HepG2 (cell line): ENCODE data around the gene ANKRD52. TPM values are rescaled to one million over a fixed set of nuclear protein-coding genes. Genes with fewer than 3 reads are reported as not detected.
A peak's percentile ranks its signal among the peaks of the same experiment; 100 is the strongest.

Experiments used
- BORCS8-MEF2B ChIP-seq: sonication (generic); formaldehyde crosslinking; IDR thresholded peaks from 2 replicates; pipeline ENCODE4 v1.8.0; 2022; ENCODE audit warnings: mild to moderate bottlenecking, missing genetic modification reagents
- DR1 ChIP-seq: sonication (generic); formaldehyde crosslinking; IDR thresholded peaks from 2 replicates; pipeline ENCODE4 v1.8.0; 2021; ENCODE audit warnings: mild to moderate bottlenecking, missing genetic modification reagents, inconsistent platforms
- ESRRA ChIP-seq: sonication (generic); formaldehyde crosslinking; IDR thresholded peaks from 2 replicates; pipeline ENCODE4 v1.5.1; 2020; ENCODE audit warnings: mild to moderate bottlenecking, low read depth, missing genetic modification reagents
- HNRNPH1 ChIP-seq: fragments of 200-400 bp; formaldehyde crosslinking; optimal IDR thresholded peaks from 2 replicates; pipeline ENCODE3; 2017; ENCODE audit warnings: mild to moderate bottlenecking, low read depth, low read length
- KMT2B ChIP-seq: IDR thresholded peaks from 2 replicates; pipeline ENCODE4 v1.6.1; 2016; ENCODE audit warnings: missing genetic modification reagents, missing compliant biosample characterization
- MYPOP ChIP-seq: sonication (generic); formaldehyde crosslinking; IDR thresholded peaks from 2 replicates; pipeline ENCODE4 v1.8.1; 2023; ENCODE audit warnings: mild to moderate bottlenecking, moderate library complexity, missing genetic modification reagents
- NFKBIZ ChIP-seq: IDR thresholded peaks from 2 replicates; pipeline ENCODE4 v1.6.1; 2018; ENCODE audit warnings: missing genetic modification reagents, missing compliant biosample characterization
- RBM22 ChIP-seq: fragments of 200-400 bp; formaldehyde crosslinking; optimal IDR thresholded peaks from 2 replicates; pipeline ENCODE3; 2017; ENCODE audit warnings: mild to moderate bottlenecking, low read length, moderate library complexity
- RFX1 ChIP-seq: fragments of 450-650 bp; IDR thresholded peaks from 2 replicates; pipeline ENCODE4 v1.6.1; 2017
- SMAD1 ChIP-seq: sonication (generic); formaldehyde crosslinking; IDR thresholded peaks from 2 replicates; pipeline ENCODE4 v1.4.0; 2020; ENCODE audit warnings: missing genetic modification reagents, low read depth, mild to moderate bottlenecking, borderline replicate concordance
- SPEN ChIP-seq: sonication (generic); formaldehyde crosslinking; IDR thresholded peaks from 2 replicates; pipeline ENCODE4 v1.5.1; 2020; ENCODE audit warnings: low read depth, mild to moderate bottlenecking, missing genetic modification reagents
- STAG1 ChIP-seq: sonication (generic); formaldehyde crosslinking; IDR thresholded peaks from 2 replicates; pipeline ENCODE4 v1.4.0; 2020; ENCODE audit warnings: missing genetic modification reagents
- TBL1XR1 ChIP-seq: fragments of 150-350 bp; IDR thresholded peaks from 2 replicates; pipeline ENCODE4 v1.6.1; 2014; ENCODE audit warnings: borderline replicate concordance, low read length; ENCODE audit not compliant: partially characterized antibody
- XRCC5 ChIP-seq: fragments of 200-400 bp; formaldehyde crosslinking; optimal IDR thresholded peaks from 2 replicates; pipeline ENCODE3; 2017; ENCODE audit warnings: mild to moderate bottlenecking, low read length
- ZMAT5 ChIP-seq: sonication (generic); formaldehyde crosslinking; IDR thresholded peaks from 2 replicates; pipeline ENCODE4 v1.5.0; 2020; ENCODE audit warnings: mild to moderate bottlenecking, low read depth, missing genetic modification reagents, borderline replicate concordance
- ZNF232 ChIP-seq: sonication (generic); formaldehyde crosslinking; IDR thresholded peaks from 2 replicates; pipeline ENCODE4 v1.4.0; 2020; ENCODE audit warnings: missing genetic modification reagents, borderline replicate concordance
- ZNF407 ChIP-seq: sonication (generic); formaldehyde crosslinking; IDR thresholded peaks from one replicate; pipeline ENCODE4 v1.5.1; 2020; ENCODE audit warnings: mild to moderate bottlenecking, missing genetic modification reagents; ENCODE audit errors: not compliant biosample characterization
- polyA plus RNA-seq, 8 experiments: library from polyadenylated mRNA; depleted of rRNA in 3 of 8; stranded (reverse) in 7 of 8; unstranded in 1 of 8; fragments of >200 nt; fragmentation: Illumina TruSeq in 4 of 8; extraction: Trizol in 4 of 8; gene quantifications; 2 replicates each; pipeline versions ENCODE4 v1.2.1 to v1.2.3, GENCODE V29; 2011 to 2016; ENCODE audit warnings: low read depth in 4 of 8, missing spikeins in 1 of 8, mixed read lengths in 1 of 8; ENCODE audit not compliant: insufficient read depth in 1 of 8
- total RNA-seq, 5 experiments: library from RNA; depleted of rRNA; stranded (reverse); fragments of >200 nt; fragmentation: Illumina TruSeq; extraction: Trizol; gene quantifications; 2 replicates each; pipeline ENCODE4 v1.2.3, GENCODE V29; 2016; ENCODE audit warnings: low read depth in 1 of 5

ANKRD52 gene
- total and polyA plus RNA-seq, 2 of the 13 experiments (the other 11 are each of a cell fraction or from before 2014, with no cell fraction given) = 7.8 to 9.2 TPM

- TF ChIP-seq ZNF407 (no peak), KMT2B (CRISPR knock-in tag) (0 out of 2 replicates have a peak, but pooled peaks have one; percentile 31), SMAD1 (CRISPR knock-in tag) (no peak), NFKBIZ (CRISPR knock-in tag) (no peak), TBL1XR1 (no peak), XRCC5 (peak; percentile 78), STAG1 (CRISPR knock-in tag) (peak; percentile 76), RFX1 (no peak), ESRRA (CRISPR knock-in tag) (no peak), DR1 (CRISPR knock-in tag) (no peak), RBM22 (no peak), ZNF232 (CRISPR knock-in tag) (no peak), HNRNPH1 (no peak), BORCS8-MEF2B (peak; percentile 19; the same call in 1 of the 2 replicates), MYPOP (CRISPR knock-in tag) (no peak), ZMAT5 (no peak), SPEN (CRISPR knock-in tag) (no peak)
Observed at GRCh38 chr12:56206452-56207166, 51.6 kb downstream of the ANKRD52 start (continued).
